ENCODE results near the gene FBXL17.

The FBXL17 gene

GRCh38 chr5:107937204-107937603 lies 444.7 kb downstream of the FBXL17 start:
- DNase-seq (ENCODE audit: low read depth): no peak
- TF ChIP-seq, protein P1, sequence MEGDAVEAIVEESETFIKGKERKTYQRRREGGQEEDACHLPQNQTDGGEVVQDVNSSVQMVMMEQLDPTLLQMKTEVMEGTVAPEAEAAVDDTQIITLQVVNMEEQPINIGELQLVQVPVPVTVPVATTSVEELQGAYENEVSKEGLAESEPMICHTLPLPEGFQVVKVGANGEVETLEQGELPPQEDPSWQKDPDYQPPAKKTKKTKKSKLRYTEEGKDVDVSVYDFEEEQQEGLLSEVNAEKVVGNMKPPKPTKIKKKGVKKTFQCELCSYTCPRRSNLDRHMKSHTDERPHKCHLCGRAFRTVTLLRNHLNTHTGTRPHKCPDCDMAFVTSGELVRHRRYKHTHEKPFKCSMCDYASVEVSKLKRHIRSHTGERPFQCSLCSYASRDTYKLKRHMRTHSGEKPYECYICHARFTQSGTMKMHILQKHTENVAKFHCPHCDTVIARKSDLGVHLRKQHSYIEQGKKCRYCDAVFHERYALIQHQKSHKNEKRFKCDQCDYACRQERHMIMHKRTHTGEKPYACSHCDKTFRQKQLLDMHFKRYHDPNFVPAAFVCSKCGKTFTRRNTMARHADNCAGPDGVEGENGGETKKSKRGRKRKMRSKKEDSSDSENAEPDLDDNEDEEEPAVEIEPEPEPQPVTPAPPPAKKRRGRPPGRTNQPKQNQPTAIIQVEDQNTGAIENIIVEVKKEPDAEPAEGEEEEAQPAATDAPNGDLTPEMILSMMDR (IDR thresholded peaks at IDR 0.05; ENCODE audit: low read depth, low read length, missing control alignments): no peak
- H3K4me3 ChIP-seq (ENCODE audit: low read depth, low read length): no peak overlapping the region

DNA sequence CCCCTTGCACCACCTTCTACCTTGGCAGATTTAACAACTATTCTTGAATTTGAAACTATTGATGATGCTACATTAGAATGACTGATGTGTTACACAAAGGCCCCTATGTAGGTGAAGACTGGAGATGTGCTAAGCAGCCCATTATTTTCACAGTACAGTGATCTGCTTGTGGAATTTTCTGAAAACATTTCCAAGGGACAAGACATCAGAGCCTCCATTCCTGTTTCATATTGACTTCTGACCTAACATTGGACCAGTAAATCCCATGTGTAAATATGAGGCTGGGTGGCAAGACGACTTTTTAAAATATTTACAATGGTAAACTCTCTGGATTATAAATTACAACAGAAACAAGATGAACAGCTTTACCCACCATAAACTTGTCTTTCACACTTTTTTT lies 445.4 kb downstream of the FBXL17 start:
- no peak overlapping the region for H3K4me3 ChIP-seq (ENCODE audit: low read depth, low read length)
- TF ChIP-seq, protein P1 (IDR thresholded peaks at IDR 0.05; ENCODE audit: low read depth, low read length, missing control alignments): no peak
- DNase-seq (ENCODE audit: low read depth): no peak

GRCh38 chr5:107935645-107936044 lies 446.3 kb downstream of the FBXL17 start:
- DNase-seq (ENCODE audit: low read depth): no peak
- TF ChIP-seq, protein P1 (IDR thresholded peaks at IDR 0.05; ENCODE audit: low read depth, low read length, missing control alignments): no peak
- no peak overlapping the region for H3K4me3 ChIP-seq (ENCODE audit: low read depth, low read length)

GRCh38 chr5:107933326-107933725 lies 448.6 kb downstream of the FBXL17 start:
- DNase-seq (ENCODE audit: low read depth): no peak
- TF ChIP-seq, protein P1 (IDR thresholded peaks at IDR 0.05; ENCODE audit: low read depth, low read length, missing control alignments): no peak
- no peak overlapping the region for H3K4me3 ChIP-seq (ENCODE audit: low read depth, low read length)

GRCh38 chr5:107930891-107931290 lies 451.0 kb downstream of the FBXL17 start:
- TF ChIP-seq, protein P1 (IDR thresholded peaks at IDR 0.05; ENCODE audit: low read depth, low read length, missing control alignments): no peak
- no peak for DNase-seq (ENCODE audit: low read depth)
- no peak overlapping the region for H3K4me3 ChIP-seq (ENCODE audit: low read depth, low read length)

DNA sequence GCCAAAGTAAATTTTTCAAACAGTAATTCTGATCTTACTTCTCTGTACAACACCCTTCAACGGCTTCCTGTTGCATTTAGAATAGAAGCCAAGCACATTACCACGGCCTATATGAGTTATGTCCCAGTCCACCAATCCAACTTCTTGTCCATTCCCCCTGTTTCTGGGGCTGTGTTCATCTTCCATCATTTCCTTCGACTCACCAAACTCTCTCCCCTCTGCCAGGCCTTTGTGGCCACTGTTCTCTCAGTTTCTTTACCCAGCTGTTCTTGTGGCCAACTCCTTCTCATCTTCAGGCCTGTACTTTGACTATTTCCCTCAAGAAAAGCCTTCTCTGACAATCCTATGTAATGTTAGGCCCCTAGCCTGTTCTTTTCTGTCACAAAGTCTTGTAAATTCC lies 451.8 kb downstream of the FBXL17 start:
- no peak overlapping the region for H3K4me3 ChIP-seq (ENCODE audit: low read depth, low read length)
- TF ChIP-seq, protein P1 (IDR thresholded peaks at IDR 0.05; ENCODE audit: low read depth, low read length, missing control alignments): no peak
- no peak for DNase-seq (ENCODE audit: low read depth)

GRCh38 chr5:107929080-107929479 lies 452.8 kb downstream of the FBXL17 start:
- no peak for DNase-seq (ENCODE audit: low read depth)
- TF ChIP-seq, protein P1 (IDR thresholded peaks at IDR 0.05; ENCODE audit: low read depth, low read length, missing control alignments): no peak
- no peak overlapping the region for H3K4me3 ChIP-seq (ENCODE audit: low read depth, low read length)

Data from GM12864 (cell line).